ENCODE measurements around the gene HSH2D. TPM values are rescaled to one million over a fixed set of nuclear protein-coding genes. Genes with fewer than 3 reads are reported as not detected.

HSH2D gene
- total and polyA plus RNA-seq, 2 of the 13 experiments (the other 11 are each of a cell fraction or from before 2014, with no cell fraction given) = 0.69 to 3.2 TPM

DNA sequence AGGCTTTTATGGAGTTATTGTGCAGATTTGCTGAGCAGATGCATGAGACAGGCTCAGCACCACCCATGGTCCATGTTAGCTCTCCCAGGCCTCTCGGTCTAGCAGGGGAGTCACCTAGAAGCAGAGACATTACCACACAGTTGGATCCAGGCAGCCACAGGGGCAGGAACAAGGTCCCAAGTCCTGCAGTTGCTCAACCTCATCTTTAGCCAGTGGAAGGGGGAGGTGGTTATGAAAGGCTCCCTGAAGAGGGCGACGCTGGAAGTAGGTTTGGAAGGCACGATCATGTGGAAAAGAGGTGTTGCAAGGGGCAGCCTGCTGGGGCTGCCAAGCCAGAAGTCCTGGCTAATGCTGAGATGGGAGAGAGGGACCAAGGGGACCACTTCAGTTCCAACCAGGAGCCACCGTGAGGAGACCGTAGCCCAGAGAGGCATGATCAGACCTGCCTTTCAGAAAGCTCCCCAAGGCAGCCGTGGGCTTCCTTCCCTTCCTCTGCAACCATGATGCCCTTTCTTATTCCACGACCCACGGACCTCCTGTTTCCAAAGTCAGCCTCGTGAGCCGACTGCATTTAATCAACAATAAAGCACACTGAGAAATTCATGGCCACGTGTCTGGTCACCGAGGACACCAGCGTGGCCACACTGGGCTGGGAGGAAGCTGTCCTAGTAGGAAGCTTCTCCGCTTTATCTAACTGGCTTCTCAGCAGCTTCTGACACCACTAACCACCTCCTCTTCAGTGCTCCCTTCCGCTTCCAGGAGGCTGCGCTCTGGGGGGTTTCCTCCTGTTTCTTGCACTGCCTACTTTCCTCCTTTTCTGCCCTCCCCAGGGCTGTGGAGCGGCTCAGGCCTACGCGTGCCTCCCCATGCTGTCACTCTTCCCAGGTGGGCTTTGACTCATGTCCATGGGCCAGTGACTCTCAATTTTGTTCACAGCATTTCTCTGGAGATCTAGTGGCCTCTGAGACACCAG, 56.8 kb downstream of the HSH2D start (continued):
- no peak for TF ChIP-seq NBN (conservative IDR thresholded peaks at IDR 0.05)
- TF ChIP-seq ZNF253 (CRISPR knock-in tag; IDR thresholded peaks at IDR 0.05; ENCODE audit: borderline replicate concordance) = no peak
- no peak for TF ChIP-seq RELA (CRISPR knock-in tag; IDR thresholded peaks at IDR 0.05)

- Histone ChIP-seq H3K79me2 (ENCODE audit: insufficient read depth, low read length) (peaks cover 23% of the 10 kb centered on the region), H2AFZ (ENCODE audit: low read length) (no peak overlapping the region), H4K20me1 (ENCODE audit: insufficient read depth, low read length) (no peaks in the 10 kb centered on the region), H3K4me2 (ENCODE audit: low read depth, low read length) (peak overlapping the region; percentile 98; the same call in 1 of the 2 replicates), H3K4me1 (ENCODE audit: insufficient read depth, low read length) (peaks cover 63% of the 10 kb centered on the region), H3K9me3 (ENCODE audit: low read length) (no peaks in the 10 kb centered on the region), H3K4me3 (replicated peaks in 1 of 3; ENCODE audit: insufficient read depth in 1 of 3, low read depth in 2 of 3, low read length in 3 of 3) (no peak overlapping the region), H3K27ac (ENCODE audit: extremely low read length, insufficient read depth, low read length) (peak overlapping the region; percentile 82), H3K36me3 (replicated peaks in 1 of 2; ENCODE audit: control insufficient read depth in 1 of 2, insufficient read depth in 2 of 2, low read length in 2 of 2) (peaks cover 15 to 25% of the 10 kb centered on the region in 2 experiments; a peak in 4 of 5 replicates), H3K27me3 (ENCODE audit: control insufficient read depth in 1 of 2, insufficient read depth in 2 of 2, low read length in 2 of 2) (no peaks in the 10 kb centered on the region; a peak in 1 of 5 replicates), H3K9ac (ENCODE audit: insufficient read depth, low read depth, low read length) (0 out of 2 replicates have a peak overlapping the region, but pooled peaks have one; percentile 42)
- DNase-seq (ENCODE audit: low spot score) (no peak), ATAC-seq (no peak), FAIRE-seq (no peak)
- 92% methylated on average over 4 of the region's 4 CpGs for WGBS (ENCODE audit: low lambda C conversion rate)
- ChIA-PET POLR2A (interaction anchor here (2.8 kb wide), 1 partner anchor 15 kb away, joined by 20 read pairs; the partner anchor contains the start of gene FAM32A), CTCF (ENCODE audit: low intra/inter-chr PET ratio, low total read pairs) (no interaction called here)
- TF ChIP-seq PBX3 (CRISPR knock-in tag; IDR thresholded peaks at IDR 0.05; ENCODE audit: borderline replicate concordance) (no peak), ZNF503 (CRISPR knock-in tag; IDR thresholded peaks at IDR 0.05) (no peak), POGK (CRISPR knock-in tag; conservative IDR thresholded peaks at IDR 0.05) (no peak), ZNF562 (CRISPR knock-in tag; IDR thresholded peaks at IDR 0.05; ENCODE audit: borderline replicate concordance) (no peak)
- intact Hi-C loops (cut with micrococcal nuclease; ENCODE audit: unreplicated experiment) (no loop called here), in situ Hi-C loops (cut with HindIII; ENCODE audit: extremely low pct_ligation_motif_present, low pct_unique_long_range_greater_than_20kb) (no loop called here)
- BruUV-seq (replicated peaks) = no TSS peak
Measured at GRCh38 chr19:16201011-16201391, 57.5 kb downstream of the HSH2D start.
